Sciatic nerve (tissue), 2 donors: ENCODE data around the gene CSGALNACT2. TPM values are rescaled to one million over a fixed set of nuclear protein-coding genes. Genes with fewer than 3 reads are reported as not detected.

Source experiments
- ATAC-seq: fragments of 200-7000 bp; cut with Tn5 transposase; one replicate; pipeline ENCODE4 v1.9.1; 2020; ENCODE audit warnings: mild to moderate bottlenecking, moderate library complexity
- DNase-seq: peaks from one replicate; pipeline ENCODE4 v3.0.0-alpha.2; 2020; ENCODE audit warnings: low spot score
- intact Hi-C: fragments of 100-400 bp; cut with DNase I; formaldehyde crosslinking; loops from one replicate; pipeline ENCODE4 v1.14.2; 2022
- total RNA-seq: library from RNA; stranded (reverse); fragmentation: NEBNext Ultra II Directional; extraction: Animal tissue kit (Norgen Biotek cat#: 25700); gene quantifications from one replicate; pipeline ENCODE4 v1.2.1, GENCODE V29; 2021
- donor health status: DM: no; HTN: no; CAD: no.
- donor health status: DM: no; HTN: no; CAD: no.

The CSGALNACT2 gene
- total RNA-seq, 1 donor from 2014 or later = 31.5 TPM

GRCh38 chr10:43111101-43111500 is 27.1 kb upstream of the CSGALNACT2 start:
- DNase-seq (no peak), ATAC-seq (no peak)
- intact Hi-C loops = no loop called here

- DNase-seq (no peak), ATAC-seq (no peak)
- intact Hi-C loops = no loop called here
Observed at GRCh38 chr10:43111921-43112607, 26.2 kb upstream of the CSGALNACT2 start.

DNA sequence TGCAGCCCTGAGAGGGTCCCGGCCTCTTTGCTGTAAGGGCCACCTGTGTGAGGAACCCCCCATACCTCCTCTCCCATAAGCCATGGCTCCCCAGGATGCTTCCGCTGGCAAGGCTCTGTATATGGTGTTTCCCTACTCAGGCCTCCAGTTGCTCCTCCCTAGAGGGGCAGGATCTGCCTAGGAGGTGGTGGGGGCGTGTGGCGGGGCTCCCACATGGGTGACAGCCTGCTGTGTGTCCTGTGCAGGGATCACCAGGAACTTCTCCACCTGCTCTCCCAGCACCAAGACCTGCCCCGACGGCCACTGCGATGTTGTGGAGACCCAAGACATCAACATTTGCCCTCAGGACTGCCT is 25.7 kb upstream of the CSGALNACT2 start:
- ATAC-seq (no peak), DNase-seq (no peak)
- intact Hi-C loops = no loop called here

DNA sequence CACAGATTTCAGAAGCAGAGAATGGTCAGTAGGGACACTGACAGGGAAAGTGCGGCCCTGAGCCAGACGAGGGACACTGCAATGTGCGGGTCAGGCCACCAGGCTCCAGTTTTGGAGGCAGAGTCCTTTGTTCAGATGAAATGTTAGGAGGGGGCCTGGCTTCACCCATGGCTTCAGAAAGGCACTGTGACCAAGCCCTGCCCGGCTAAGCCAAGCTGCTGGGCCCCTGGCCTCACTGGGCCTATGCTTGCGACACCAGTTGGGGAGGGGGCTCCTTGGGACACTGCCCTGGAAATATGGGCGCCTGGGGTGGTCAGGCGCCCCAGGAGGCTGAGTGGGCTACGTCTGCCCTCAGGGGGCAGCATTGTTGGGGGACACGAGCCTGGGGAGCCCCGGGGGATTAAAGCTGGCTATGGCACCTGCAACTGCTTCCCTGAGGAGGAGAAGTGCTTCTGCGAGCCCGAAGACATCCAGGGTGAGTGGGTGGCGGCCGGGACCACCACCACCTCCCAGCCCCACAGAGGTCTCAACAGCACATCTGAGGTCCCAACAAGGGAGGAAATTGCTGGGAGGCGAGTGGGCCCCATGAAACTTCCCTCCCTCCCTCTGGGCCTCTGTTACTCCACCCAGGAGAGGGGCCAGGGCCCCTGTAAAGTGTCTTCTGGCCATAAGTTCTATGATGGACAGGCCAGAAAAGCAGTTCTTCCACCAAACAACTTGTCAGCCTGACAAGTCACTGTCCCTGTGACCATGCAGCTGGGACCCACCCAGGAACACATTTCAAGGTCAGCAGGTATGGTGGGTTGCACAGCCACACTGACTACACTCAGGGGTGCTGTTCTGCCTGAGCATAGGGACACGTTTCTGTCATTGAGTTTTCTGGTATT is 24.8 kb upstream of the CSGALNACT2 start:
- DNase-seq = no peak
- ATAC-seq = no peak
- intact Hi-C loops = no loop called here

GRCh38 chr10:43114088-43114742 is 24.0 kb upstream of the CSGALNACT2 start:
- ATAC-seq (no peak), DNase-seq (no peak)
- intact Hi-C loops = no loop called here

DNA sequence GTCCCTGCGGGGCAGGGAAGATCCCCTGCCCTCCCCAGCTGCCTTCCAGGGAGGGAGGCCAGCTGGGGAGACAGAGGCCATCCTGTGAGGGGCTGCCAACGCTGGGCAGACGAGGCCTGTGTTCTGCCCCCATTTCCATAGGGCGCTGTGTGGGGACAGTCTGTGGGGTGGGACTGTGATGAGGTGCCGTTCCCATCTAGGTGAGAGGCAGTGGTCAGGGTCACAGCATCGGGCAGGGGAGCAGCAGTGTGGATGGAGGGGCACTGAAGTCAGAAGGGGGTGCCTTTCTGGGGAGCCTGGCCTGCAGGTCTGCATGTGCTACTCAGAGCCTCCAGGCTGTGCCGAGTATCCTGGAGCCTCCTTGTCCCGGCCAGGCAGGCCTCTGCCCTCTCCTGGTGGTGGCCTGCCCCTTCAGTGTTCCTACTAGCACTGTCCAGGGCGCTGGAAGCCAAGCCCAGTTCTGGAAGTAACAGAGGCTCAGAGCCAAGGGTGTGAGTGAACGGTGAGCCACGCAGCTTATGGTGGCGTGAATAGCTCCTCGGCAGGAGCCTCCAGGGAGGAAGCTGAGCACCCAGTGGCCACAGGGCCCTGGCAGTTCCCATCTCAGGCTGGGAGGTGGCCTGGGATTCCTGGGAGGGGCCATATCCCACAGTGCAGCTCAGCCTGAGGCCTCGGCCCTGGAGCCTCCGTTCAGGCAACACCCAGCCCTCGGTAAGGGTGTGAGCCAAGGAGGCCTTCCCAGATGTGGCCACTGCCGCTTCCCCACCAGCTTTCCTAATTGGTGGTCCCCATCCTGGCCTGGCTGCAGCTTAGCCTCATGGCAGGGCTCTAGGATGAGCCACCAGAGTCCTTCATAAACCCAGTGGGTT is 23.3 kb upstream of the CSGALNACT2 start:
- ATAC-seq = no peak
- intact Hi-C loops = no loop called here
- no peak for DNase-seq

DNA sequence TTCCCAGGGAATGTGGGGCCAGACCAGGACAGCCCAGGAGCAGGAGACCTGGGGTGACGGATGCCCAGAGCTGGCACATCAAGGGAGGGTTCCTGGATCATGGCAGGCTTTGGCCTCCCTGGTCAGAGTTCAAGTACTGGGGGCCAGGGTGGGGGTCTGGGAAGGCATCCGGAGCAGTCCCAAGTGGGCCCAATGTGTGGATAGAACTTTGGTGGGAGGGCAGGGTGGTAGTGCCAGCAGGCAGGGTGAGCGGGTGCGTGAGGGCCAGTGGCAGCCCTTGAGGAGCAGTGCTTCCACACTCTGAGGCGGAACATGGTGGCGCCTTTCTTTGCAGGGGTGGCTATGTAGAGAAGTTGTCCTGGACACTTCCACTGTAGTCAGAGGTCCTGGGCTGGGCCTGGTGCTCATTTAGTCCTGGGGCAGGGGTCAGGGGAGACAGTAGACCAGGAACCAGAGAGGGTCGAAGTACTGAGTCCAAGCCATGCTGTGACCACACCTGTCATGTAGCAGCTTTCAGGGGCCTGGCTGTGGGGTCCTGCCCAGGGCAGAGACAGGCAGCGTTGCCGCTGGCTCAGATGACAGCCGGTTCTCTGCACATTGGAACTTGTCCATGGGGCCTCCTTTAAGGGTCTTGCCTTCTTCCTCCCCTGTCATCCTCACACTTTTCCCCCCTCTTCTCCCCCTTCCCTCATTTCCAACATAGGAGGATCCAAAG is 22.2 kb upstream of the CSGALNACT2 start:
- intact Hi-C loops = no loop called here
- no peak for ATAC-seq
- no peak for DNase-seq

DNA sequence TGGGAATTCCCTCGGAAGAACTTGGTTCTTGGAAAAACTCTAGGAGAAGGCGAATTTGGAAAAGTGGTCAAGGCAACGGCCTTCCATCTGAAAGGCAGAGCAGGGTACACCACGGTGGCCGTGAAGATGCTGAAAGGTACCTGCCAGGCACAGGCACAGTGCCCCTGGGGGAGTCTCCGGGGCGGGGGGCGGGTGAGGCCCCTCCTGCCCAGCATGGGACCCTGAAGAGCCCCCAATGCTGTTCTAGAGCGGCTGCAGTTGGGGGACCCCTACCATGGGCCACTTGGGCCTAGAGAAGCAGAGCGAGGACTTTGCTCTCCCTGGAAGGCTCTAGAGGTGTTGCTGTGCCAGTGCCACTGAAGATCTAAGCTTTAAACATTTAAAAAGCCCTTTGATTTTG is 21.6 kb upstream of the CSGALNACT2 start:
- no peak for ATAC-seq
- no peak for DNase-seq
- intact Hi-C loops = no loop called here

GRCh38 chr10:43117031-43117776 is 21.0 kb upstream of the CSGALNACT2 start:
- no peak for DNase-seq
- no peak for ATAC-seq

DNA sequence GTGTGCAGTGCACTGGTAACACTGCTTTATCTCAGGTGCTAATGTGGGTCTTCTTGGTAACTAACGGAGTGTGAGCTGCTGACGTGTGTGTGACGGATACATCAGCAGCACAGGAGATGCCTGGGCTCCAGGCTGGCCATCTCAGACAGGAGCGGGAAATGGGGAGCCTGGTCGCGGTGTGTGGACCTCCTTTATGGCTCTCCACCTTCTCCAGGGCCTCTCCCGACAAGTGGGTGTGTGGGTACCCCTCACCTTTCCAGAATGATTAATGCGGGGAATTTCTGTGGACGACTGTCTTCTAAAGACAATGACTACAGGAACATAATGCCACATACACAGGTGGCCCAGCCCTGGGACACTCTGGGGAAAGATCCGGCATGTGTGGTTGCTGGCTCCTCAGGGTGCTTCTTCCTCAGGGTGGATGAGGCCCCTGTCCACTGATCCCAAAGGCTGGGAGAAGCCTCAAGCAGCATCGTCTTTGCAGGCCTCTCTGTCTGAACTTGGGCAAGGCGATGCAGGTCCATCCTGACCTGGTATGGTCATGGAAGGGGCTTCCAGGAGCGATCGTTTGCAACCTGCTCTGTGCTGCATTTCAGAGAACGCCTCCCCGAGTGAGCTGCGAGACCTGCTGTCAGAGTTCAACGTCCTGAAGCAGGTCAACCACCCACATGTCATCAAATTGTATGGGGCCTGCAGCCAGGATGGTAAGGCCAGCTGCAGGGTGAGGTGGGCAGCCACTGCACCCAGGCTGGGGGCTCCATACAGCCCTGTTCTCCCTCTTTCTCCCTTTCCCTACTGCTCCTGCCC is 20.3 kb upstream of the CSGALNACT2 start:
- no peak for ATAC-seq
- peak; percentile 40 for DNase-seq

More at GRCh38 chr10:43117031-43117776, 21.0 kb upstream of the CSGALNACT2 start:
- intact Hi-C loops = no loop called here

DNA sequence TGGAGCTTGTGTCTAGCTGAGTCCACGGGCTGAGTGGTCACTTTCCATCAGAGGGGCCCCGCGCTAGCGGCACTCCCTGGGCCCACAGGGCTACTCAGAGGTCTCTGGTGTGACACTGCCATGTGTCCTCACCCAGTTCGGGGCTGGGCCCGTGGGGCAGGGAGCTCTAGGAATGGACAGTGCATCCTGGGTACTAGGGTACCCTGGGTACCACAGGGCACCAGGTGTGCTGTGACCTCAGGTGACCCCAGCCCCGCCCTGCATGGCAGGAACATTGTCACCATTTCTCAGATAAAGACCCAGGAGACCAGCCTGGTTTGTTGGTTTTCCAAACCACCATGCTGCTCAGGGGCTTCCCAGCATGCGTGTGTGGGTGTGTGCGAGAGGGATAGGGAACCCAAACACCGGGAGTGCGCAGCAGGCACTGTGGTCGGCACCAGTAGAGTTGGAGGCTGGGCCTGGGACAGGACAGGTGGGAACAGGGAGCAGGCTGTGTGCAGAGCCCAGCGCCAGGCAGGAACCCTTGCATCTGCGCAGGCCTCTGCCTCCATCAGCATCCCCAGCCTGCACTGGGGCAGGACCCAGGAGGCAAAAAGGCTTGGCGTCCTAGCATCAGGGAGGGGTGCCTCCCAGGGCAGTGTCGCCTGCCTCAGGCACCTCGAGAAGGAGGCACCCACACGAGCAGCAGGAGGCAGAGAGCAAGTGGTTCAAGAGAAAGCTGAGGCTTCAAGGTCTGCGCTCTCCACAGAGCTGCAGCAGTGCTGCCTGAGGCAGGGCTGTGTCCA is 19.4 kb upstream of the CSGALNACT2 start:
- intact Hi-C loops = no loop called here
- DNase-seq (peak; percentile 47), ATAC-seq (no peak)

More for the DNA sequence above, 20.3 kb upstream of the CSGALNACT2 start:
- intact Hi-C loops = no loop called here

DNA sequence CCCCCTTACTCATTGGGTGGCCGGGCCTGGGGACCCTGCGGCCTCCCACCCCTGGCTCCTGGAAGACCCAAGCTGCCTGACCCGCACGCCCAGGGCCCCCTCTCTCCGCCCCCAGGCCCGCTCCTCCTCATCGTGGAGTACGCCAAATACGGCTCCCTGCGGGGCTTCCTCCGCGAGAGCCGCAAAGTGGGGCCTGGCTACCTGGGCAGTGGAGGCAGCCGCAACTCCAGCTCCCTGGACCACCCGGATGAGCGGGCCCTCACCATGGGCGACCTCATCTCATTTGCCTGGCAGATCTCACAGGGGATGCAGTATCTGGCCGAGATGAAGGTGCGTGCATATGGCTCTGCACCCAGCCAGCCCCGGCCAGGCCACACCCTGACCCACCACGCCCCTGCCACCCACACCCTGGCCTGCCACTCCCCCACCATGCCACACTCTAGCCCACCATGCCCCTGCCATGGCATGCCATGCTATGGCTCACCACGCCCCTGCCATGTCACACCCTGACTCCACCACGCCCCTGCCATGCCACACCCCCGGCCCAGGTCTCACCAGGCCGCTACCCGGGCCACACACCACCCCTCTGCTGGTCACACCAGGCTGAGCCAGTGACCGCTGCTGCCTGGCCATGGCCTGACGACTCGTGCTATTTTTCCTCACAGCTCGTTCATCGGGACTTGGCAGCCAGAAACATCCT is 18.7 kb upstream of the CSGALNACT2 start:
- DNase-seq (no peak), ATAC-seq (no peak)
- intact Hi-C loops = no loop called here

DNA sequence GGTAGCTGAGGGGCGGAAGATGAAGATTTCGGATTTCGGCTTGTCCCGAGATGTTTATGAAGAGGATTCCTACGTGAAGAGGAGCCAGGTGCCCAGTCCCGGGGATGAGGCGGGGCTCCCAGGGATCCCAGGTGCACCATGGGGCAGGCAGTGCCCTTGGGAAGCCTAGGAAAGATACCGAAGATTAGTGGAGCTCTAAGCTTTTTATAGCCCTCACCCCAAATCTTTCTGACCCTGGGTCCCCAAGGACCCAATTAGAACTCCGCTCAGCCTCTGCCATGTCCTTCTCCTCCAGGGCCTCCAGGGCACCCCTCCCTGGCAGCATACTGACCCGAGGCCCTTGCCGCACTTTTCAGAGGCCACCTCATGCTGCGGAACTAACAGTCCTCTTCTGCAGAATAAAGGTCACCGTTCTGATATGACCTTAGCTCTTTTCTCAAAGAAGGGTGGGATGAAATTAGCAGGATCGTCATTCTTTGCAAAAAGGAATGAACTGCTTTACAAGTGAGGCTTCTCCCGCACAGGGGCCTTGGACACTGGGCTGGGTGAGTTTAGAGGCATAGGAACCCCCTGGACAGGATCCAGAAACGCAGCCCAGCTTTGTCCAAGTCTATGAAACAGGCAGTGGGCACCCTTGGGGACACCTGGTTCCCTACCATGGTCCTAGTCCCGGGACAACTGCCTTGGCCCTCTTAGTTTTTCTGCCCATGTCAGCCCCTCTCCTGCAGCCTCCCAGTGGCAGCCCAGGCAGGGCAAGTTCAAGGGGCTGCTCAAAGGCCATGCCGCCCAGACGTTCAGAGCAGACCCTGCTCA is 17.9 kb upstream of the CSGALNACT2 start:
- DNase-seq (no peak), ATAC-seq (no peak)
- intact Hi-C loops = no loop called here

DNA sequence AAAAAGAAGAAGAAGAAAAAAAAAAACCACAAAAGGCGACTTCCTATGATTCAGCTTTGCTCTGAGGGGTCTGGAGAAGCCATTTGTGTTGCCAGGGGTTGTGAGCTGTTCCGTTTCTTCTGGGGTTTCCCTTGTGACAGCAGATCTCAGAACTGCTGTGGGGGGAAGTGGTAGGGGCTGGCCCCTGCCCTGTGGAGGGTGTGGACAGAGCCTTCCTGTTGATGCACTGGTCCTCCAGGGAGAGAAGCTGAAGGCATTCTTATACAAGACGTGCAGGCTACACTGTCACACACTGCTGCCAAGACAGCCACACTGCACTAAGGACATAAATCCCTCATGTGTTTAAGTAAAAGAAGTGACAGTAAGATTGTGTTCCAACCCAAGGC is 17.3 kb upstream of the CSGALNACT2 start:
- DNase-seq = no peak
- ATAC-seq = peak; percentile 48

GRCh38 chr10:43121444-43121843 is 16.8 kb upstream of the CSGALNACT2 start:
- intact Hi-C loops = no loop called here
- DNase-seq (no peak), ATAC-seq (no peak)

More for the DNA sequence above, 17.3 kb upstream of the CSGALNACT2 start:
- intact Hi-C loops = no loop called here
